GM12878 (cell line): ENCODE data around the gene MAGI1. TPM values are rescaled to one million over a fixed set of nuclear protein-coding genes. Genes with fewer than 3 reads are reported as not detected.

ENCODE experiments used
- ATAC-seq: fragments of 200-7000 bp; cut with Tn5 transposase; 3 replicates; pipeline ENCODE4 v1.9.1; 2020; ENCODE audit warnings: mild to moderate bottlenecking, moderate library complexity
- BruUV-seq: library from RNA; stranded (reverse); fragments of 400-500 nt; replicated peaks from 2 replicates; lab custom pipeline; 2021; lab: Mats Ljungman, UMichigan
- CTCF ChIA-PET: fragments of 300-600 bp; sonication (Branson Sonifier 250); formaldehyde crosslinking; extraction: SDS; loops from one replicate; lab custom pipeline; 2021; ENCODE audit warnings: inconsistent platforms; lab: Yijun Ruan, JAX
- POLR2A ChIA-PET: fragments of 350-600 bp; formaldehyde crosslinking; extraction: SDS; loops from one replicate; lab custom pipeline; 2021; ENCODE audit warnings: inconsistent platforms; lab: Charles Lee
- RAD21 ChIA-PET: fragments of 300-600 bp; sonication (Branson Sonifier 250); formaldehyde crosslinking; loops from one replicate; lab custom pipeline; 2023; ENCODE audit warnings: antibody characterized with exemption; ENCODE audit not compliant: unreplicated experiment; lab: Charles Lee
- SMC1A ChIA-PET: fragments of 300-600 bp; sonication (Branson Sonifier 250); formaldehyde crosslinking; loops from one replicate; lab custom pipeline; 2023; ENCODE audit not compliant: unreplicated experiment, uncharacterized antibody; lab: Charles Lee
- DNase-seq: peaks from one replicate; pipeline ENCODE4 v3.0.0-alpha.2; 2011; ENCODE audit warnings: low read depth, low spot score
- FAIRE-seq: peaks from 3 replicates; lab custom pipeline; 2011; peaks lifted over from hg19 to GRCh38; lab: Jason Lieb, UNC
- H2AFZ ChIP-seq: 2 replicates; pipeline ENCODE4 v1.6.0; 2011; ENCODE audit warnings: low read depth, low read length, control low read depth; ENCODE audit not compliant: control insufficient read depth
- H3K27ac ChIP-seq: 2 replicates; pipeline ENCODE4 v1.5.1; 2011; ENCODE audit warnings: control low read depth; ENCODE audit not compliant: control insufficient read depth, insufficient read depth
- H3K27me3 ChIP-seq, 2 experiments: replicated peaks in 1 of 2; 2 replicates each; pipeline versions ENCODE4 v1.6.0 to v1.6.1; 2011; ENCODE audit warnings: low read length in 1 of 2; ENCODE audit not compliant: control insufficient read depth in 2 of 2, insufficient read depth in 2 of 2
- H3K36me3 ChIP-seq, 2 experiments: 2 replicates each; pipeline ENCODE4 v1.5.1; 2011; ENCODE audit warnings: low read length in 1 of 2; ENCODE audit not compliant: control insufficient read depth in 2 of 2, insufficient read depth in 2 of 2
- H3K4me1 ChIP-seq: 2 replicates; pipeline ENCODE4 v1.6.1; 2011; ENCODE audit warnings: mild to moderate bottlenecking, low read length, moderate library complexity, mixed read lengths; ENCODE audit not compliant: control insufficient read depth, insufficient read depth
- H3K4me2 ChIP-seq: 2 replicates; pipeline ENCODE4 v1.6.0; 2011; ENCODE audit warnings: control low read depth; ENCODE audit not compliant: control insufficient read depth, insufficient read depth
- H3K4me3 ChIP-seq: fragments of 200-600 bp; sonication (generic); 2 replicates; pipeline ENCODE4 v1.5.1; 2016
- H3K79me2 ChIP-seq: 2 replicates; pipeline ENCODE4 v1.6.0; 2011; ENCODE audit warnings: low read length; ENCODE audit not compliant: control insufficient read depth, insufficient read depth
- H3K9ac ChIP-seq: 2 replicates; pipeline ENCODE4 v1.8.0; 2011; ENCODE audit warnings: low read length, control low read depth, mixed read lengths; ENCODE audit not compliant: control insufficient read depth, insufficient read depth
- H3K9me3 ChIP-seq: replicated peaks from 3 replicates; pipeline ENCODE4 v1.5.1; 2011; ENCODE audit warnings: mild to moderate bottlenecking, low read length; ENCODE audit not compliant: control insufficient read depth, insufficient read depth
- H4K20me1 ChIP-seq: 2 replicates; pipeline ENCODE4 v1.6.0; 2011; ENCODE audit not compliant: control insufficient read depth, insufficient read depth
- IRF3 ChIP-seq: fragments of 450-650 bp; IDR thresholded peaks from 2 replicates; pipeline ENCODE4 v1.6.1; 2014; ENCODE audit warnings: mild to moderate bottlenecking
- NBN ChIP-seq: fragments of 450-650 bp; IDR thresholded peaks from 2 replicates; pipeline ENCODE4 v1.6.1; 2016
- NFYB ChIP-seq: IDR thresholded peaks from 2 replicates; pipeline ENCODE4 v1.6.1; 2011; ENCODE audit warnings: low read depth, mild to moderate bottlenecking, low read length, improper control_type of control experiment, moderate library complexity; ENCODE audit not compliant: insufficient read depth
- POLR2A ChIP-seq: IDR thresholded peaks from 2 replicates; pipeline ENCODE4 v1.6.1; 2011; ENCODE audit warnings: low read depth, mild to moderate bottlenecking, low read length
- POLR2AphosphoS5 ChIP-seq: IDR thresholded peaks from 2 replicates; pipeline ENCODE4 v1.6.1; 2011; ENCODE audit warnings: mild to moderate bottlenecking, low read length, inconsistent platforms
- RBBP5 ChIP-seq: fragments of 200-600 bp; sonication (generic); conservative IDR thresholded peaks from 2 replicates; pipeline ENCODE4 v1.6.1; 2016
- YBX1 ChIP-seq: fragments of 450-650 bp; IDR thresholded peaks from 2 replicates; pipeline ENCODE4 v1.6.1; 2016; ENCODE audit warnings: antibody characterized with exemption
- ZBTB33 ChIP-seq: fragments of 450-650 bp; IDR thresholded peaks from 2 replicates; pipeline ENCODE4 v1.6.1; 2017; ENCODE audit warnings: mild to moderate bottlenecking
- WGBS: methylation state at CpG from one replicate; pipeline ENCODE4 v1.1.6; 2016; ENCODE audit warnings: low lambda C conversion rate; ENCODE audit not compliant: insufficient replicate concordance, insufficient coverage; ENCODE audit errors: missing lambda C conversion rate; 5-methylcytosine and 5-hydroxymethylcytosine counted together
- in situ Hi-C: fragments of 300-500 bp; cut with MboI; formaldehyde crosslinking; loops from 9 replicates; pipeline ENCODE4 v1.14.3; 2018; ENCODE audit warnings: mixed read lengths
- intact Hi-C: fragments of 100-400 bp; cut with micrococcal nuclease; formaldehyde crosslinking; loops from one replicate; pipeline ENCODE4 v1.14.2; 2022; ENCODE audit not compliant: unreplicated experiment
- polyA plus RNA-seq, 11 experiments: library from polyadenylated mRNA; depleted of rRNA in 4 of 11; unstranded in 6 of 11; stranded (reverse) in 5 of 11; fragments of >200 nt; fragmentation: Nextera tagmentation in 4 of 11; fragmentation: Illumina TruSeq in 1 of 11; extraction: Ambion mirVana in 4 of 11; extraction: Trizol in 1 of 11; gene quantifications; 1 replicate in 1 of 11; 2 replicates in 10 of 11; pipeline versions ENCODE4 v1.2.1 to v1.2.3, GENCODE V29; 2011 to 2016; ENCODE audit warnings: inconsistent platforms in 2 of 11, missing spikeins in 2 of 11, low read depth in 1 of 11
- total RNA-seq, 4 experiments: library from RNA; depleted of rRNA in 3 of 4; stranded (reverse); fragments of >200 nt in 3 of 4; fragmentation: Illumina TruSeq in 1 of 4; extraction: Trizol in 1 of 4; gene quantifications; 2 replicates each; pipeline versions ENCODE4 v1.2.1 to v1.2.3, GENCODE V29; 2013 to 2021

Gene MAGI1
- total and polyA plus RNA-seq, 10 of the 15 experiments (the other 5 are each of a cell fraction or from before 2014, with no cell fraction given), result 0.02 to 3.3 (median 0.29) TPM; not detected in 1

DNA sequence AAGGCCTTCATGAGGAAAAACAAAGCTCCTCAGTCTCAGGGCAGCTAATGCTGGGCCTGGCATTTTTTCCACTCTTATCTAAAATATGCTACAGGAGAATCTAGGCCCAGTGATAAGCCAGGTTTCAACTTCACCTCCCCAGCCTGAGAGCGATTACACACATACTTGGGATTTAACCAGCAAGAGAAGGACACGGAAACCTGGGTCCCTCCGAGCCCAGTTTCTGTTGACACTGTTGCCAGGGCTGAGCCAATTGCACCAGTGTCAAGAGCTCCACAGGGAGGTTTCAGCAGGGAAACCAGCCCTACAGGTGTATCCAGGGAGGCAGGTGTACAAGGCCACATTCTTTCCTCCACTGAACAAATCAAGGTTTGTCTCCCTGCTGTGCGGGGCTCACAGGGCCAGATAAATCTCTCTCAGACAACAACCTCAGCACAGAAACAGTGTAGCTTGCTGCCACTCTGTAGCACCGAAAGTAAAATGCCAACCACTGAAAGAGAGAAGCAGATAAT is 85.4 kb downstream of the MAGI1 start:
- no peaks in the 10 kb centered on the region for H3K36me3 ChIP-seq
- no peaks in the 10 kb centered on the region for H3K9me3 ChIP-seq
- BruUV-seq, result no TSS peak
- TF ChIP-seq YBX1 (no peak), IRF3 (no peak), ZBTB33 (no peak), NFYB (no peak), POLR2AphosphoS5 (no peak), POLR2A (no peak), RBBP5 (no peak), NBN (no peak)
- TF ChIP-seq, all 136 proteins: peak for 0
- Histone ChIP-seq H3K4me1 (no peaks in the 10 kb centered on the region), H3K27ac (no peak overlapping the region), H2AFZ (no peak overlapping the region), H3K27me3 (no peaks in the 10 kb centered on the region), H3K79me2 (no peaks in the 10 kb centered on the region), H3K4me2 (no peak overlapping the region), H4K20me1 (no peaks in the 10 kb centered on the region), H3K9ac (no peak overlapping the region), H3K4me3 (no peak overlapping the region)
- intact Hi-C loops (no loop called here), in situ Hi-C loops (no loop called here)
- CTCF ChIA-PET, result no interaction called here
- RAD21 ChIA-PET, result interaction anchor here (0.6 kb wide), 1 partner anchor 134 kb away, joined by 3 read pairs; no protein-coding TSS in a partner anchor
- no peak for DNase-seq
- no peak for FAIRE-seq
- 54% methylated on average over 5 of the region's 5 CpGs for WGBS
- POLR2A ChIA-PET, result no interaction called here
- ATAC-seq, result no peak; the same call in 2 of the 3 replicates
- SMC1A ChIA-PET, result no interaction called here
